GM18873 (cell line): ENCODE measurements around the gene STAP2.
"Not testable (repeated sequence)": the region's sequence is repeated elsewhere in the genome, so short reads cannot be mapped to it uniquely, and the experiment has no call there.

Experiments
- ATAC-seq: cut with Tn5 transposase; IDR thresholded peaks from one replicate; pipeline ENCODE4 v1.9.1; 2021; ENCODE audit warnings: mild to moderate bottlenecking, moderate library complexity, moderate number of reproducible peaks; ENCODE audit not compliant: unreplicated experiment, low FRiP score

Gene STAP2

DNA sequence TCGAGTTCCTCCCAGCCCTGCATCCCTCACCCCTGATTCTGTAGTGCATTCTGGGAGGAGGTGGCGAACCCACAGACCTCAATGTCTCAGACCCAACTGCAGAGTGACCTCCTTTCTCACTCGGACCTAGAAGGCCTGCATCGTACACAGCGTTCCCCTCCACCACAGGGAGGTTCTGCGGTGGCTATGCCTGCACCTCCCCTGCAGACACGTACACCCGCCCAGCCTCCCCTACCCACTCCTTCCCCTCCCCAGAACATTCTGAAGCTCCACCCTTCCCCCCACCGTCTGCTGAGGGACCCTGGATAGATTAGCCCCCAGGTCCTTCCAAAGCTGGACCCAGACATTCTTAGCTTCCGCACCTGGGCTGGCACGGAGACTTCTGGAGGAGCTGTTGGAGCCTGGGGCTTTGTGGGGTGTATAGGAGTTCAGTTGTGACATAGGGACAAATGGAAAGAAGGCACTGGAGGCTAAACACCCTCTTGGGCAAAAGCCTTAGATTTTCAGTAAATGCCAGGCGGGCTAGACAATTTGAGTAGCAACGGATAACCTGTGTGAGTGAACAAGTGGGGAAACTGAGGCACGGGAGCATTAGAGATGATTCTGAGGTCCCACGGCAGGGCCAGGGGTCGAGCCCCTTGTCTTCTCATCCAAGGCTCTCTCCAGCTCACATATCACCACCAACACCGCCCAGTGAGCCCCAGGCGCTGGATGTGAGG is 34.6 kb downstream of the STAP2 start:
- ATAC-seq, result no peak

DNA sequence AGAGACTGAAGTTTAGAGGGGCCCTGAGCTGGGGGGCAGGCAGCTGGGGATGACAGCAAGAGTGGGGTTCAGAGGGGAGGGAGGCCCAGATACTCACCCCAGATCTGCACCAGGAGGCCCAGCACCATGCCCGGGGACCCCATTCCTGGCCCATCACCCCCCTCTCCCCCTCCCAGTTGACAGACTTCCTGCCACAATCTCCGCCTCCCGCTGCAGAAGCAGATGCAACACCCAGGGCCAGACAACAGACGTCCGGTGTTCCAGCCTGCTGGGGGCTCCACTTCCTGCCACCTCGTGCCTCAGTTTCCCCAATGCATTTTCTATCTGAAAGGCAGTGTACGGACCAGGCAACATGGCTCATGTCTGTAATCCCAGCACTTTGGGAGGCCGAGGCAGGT is 36.4 kb downstream of the STAP2 start, which contains the start of gene TMIGD2:
Gene TMIGD2 (minus strand): TSS at position 147 of the 398 bp plus-strand sequence. CDS start 4 bp downstream, at position 143.
- ATAC-seq, result no peak

DNA sequence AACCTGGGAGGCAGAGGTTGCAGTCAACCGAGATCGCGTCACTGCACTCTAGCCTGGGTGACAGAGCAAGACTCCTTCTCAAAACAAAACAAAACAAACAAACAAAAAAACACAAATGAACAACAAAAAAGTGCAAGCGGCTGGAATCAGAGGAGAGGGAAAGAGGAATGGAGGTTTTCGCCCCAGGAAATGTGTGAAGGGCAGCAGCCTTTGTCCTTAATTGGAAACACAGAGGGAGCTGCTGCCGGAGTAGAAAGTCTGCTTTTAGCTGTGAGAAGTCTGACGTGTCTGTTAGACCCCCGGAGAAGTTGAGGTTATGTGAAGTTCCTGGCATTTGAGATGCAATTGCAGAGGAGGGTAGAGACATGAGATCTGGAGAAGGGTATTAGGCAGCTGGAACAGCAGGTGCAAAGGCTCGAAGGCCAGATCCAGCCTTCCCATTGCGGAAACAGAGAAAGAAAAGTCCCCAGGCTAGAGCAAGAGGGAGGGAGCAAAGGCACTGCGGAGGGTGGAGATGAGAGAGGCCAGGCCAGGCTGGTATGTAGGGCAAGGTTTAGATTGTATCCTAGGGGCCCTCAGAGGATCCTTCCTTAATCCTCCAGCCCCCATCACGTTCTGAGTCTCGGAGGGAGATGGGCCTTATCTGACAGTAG is 36.9 kb downstream of the STAP2 start:
- no peak for ATAC-seq

DNA sequence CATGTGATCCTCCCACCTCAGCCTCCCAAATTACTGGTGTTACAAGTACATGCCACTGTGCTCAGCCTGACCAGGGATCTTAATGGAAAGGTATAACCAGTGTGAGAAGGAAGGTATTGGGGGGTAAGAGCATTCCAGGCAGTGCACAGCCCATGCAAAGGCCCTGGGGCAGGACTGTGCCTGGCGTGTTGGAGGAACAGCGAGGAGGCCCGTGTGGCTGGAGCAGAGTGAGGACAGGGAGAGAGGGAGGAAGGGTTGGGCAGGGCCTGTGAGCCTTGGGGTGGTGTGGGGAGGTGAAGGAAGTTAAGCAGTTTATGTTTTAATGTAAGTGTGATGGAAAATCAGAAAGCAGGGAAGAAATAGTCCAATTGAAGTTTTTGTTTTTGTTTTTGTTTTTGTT is 38.0 kb downstream of the STAP2 start:
- no peak for ATAC-seq

DNA sequence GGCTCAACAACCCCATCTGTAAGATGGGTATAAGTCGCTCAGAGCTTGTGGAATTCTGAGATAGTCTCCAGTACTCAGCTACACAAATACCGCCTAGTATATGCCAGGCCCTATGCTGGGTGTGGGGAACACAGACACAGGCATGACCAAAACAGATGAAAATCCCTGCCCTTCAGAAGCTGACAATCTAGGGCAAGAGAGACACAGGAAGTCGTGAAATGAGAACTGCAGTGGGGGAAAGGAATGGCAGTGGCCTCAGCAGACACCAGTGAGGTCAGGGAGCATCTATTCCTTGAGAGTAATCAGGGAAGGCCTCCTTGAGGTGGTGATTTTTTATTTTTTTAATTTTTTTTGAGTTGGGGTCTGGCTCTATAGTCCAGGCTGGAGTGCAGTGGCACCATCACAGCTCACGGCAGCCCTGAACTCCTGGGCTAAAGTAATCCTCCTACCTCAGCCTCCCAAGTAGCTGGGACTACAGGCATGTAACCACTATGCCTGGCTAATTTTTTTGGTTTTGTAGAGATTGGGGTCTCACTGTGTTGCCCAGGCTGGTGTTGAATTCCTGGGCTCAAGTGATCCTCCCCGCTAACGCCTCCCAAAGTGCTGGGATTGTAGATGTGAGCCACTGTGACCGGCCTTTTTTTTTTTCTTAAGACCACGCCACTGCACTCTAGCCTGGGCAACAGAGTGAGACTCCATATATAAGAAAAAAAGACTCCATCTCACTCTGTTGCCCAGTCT is 39.6 kb downstream of the STAP2 start:
- ATAC-seq, result no peak

DNA sequence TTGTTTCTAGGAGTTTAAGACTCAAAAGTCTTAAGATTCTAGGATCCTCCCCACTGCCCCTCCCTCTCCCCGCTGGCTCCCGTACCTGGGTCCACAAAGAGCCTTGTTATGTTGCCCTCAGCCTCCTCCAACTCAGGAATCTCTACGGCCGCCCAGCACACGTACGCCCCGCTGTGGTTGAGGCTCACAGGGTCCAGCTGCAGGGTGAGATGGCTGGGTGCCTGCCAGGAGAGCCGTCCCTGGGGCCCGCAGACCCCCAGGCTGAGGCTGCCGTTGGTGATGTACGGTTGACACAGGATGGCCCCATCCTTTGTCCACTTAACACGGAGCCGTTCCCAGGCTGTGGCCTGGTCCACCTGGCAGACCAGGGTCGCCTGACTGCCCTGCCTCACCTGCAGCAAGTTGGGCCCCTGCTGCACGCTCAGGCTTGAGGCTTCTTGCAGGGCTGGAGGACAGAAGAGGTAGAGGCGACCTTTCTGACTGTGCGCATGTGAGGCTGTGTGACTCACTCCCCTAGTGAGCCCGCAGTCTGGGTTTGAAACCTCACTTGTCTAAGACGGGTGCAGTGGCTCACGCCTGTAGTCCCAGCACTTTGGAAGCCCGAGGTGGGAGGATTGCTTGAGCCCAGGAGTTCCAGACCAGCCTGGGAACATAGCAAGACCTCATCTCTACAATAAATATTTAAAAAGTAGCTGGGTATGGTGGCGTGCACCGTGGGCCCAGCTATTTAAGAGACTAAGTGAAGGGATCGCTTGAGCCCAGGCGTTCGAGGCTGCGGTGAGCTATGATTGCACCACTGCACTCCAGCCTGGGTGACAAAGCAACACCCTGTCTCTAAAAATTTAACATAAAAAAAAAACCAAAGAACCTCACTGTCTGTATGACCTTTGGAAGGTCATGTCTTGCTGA is 40.5 kb downstream of the STAP2 start:
- ATAC-seq, result no peak

DNA sequence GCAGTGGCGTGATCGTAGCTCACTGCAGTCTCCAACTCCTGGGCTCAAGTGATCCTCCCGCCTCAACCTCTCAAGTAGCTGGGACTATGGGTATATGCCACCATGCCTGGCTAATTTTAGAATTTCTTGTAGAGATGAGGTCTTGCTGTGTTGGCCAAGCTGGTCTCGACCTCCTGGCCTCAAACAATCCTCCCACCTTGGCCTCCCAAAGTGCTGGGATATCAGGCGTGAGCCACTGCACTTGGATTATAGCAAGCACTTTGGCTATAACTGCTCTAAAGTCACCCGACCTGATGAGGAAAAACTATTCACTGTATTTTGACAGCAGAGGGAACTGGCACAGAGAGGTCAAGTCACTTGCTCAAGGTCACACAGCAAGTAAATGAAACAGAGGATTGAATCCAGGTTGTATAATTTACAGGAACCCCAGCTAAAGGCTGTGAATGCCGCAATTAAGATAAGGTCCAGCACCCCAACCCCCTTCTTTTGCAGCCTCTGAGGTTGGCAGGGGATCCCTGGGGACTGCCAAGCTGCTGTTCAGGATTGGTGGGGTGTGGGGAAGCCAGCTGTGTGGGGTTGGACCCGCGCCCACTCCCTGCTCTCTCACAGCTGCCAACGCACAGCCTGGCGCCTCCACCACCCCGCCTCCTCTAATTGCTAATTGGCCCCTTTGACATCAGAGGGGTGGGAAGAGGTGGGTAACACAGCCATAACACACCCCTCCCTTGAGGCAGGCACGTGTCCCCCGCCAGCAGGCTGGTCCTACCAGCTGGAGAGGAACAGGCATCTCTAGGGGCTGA is 42.5 kb downstream of the STAP2 start:
- ATAC-seq, result no peak

DNA sequence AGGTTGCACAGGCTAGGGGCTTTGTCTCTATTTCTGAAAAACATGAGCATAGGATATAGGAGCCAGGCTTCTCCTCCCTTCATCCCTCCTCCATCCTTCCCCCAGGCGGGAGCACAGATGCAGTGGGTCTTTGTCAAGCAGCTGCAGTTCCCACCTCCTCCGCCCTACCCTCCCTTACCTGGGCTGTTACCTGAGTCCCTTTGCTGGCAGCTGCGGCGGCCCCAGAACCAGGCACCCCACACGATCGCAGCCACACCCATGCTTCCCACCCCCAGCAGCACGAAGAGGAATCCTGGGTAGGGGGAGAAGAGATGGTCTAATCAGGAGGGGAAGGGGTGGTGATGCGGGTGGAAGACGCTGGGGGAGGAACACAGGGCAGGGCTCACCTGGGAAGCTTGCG is 44.2 kb downstream of the STAP2 start:
- ATAC-seq, result no peak

DNA sequence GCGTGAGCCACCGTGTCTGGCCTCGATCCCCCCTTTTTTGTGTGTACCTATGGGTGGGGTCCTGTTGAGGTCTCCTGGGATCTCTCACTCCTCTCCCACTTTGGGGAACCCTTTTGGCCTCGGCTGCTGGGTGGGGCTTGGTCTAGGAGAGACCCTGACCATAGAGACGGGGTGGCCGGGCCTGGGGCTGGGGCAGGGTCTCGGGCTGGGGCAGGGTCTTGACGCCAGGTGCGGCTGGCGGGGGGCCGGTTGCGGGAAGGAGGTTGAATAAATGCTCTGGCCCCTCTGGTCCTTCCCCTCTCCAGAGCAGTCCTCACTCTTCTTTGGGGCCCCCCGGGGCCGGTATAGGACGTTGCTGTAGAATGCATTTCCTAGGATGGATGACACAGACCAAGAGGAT is 46.1 kb downstream of the STAP2 start:
- no peak for ATAC-seq

DNA sequence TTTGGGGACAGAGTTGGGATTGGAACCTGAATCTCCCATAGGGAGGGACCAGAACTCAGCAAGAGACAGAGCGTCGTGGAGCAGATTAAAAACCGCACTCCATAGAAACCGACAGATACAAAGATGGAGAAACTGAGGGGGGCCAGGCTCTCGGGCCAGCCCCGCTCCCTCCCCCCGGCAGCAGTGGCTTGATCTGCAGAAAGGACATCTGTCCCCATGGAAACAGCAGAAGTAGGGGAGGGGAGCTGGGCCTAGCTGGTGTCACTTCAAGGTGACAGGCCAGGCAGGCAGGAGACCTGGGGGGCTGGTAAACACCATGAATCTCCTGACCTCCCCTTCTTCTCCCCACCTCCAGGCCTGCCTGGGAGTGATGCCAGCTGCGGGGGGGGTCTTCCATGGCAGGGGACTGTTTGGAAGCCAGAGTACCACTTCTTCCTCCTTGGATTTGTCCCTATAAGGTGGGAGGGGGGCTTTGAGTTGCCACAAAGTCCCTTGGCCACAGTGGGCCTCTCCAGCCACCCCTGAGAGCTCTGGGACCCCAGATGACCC is 47.4 kb downstream of the STAP2 start:
- no peak for ATAC-seq

DNA sequence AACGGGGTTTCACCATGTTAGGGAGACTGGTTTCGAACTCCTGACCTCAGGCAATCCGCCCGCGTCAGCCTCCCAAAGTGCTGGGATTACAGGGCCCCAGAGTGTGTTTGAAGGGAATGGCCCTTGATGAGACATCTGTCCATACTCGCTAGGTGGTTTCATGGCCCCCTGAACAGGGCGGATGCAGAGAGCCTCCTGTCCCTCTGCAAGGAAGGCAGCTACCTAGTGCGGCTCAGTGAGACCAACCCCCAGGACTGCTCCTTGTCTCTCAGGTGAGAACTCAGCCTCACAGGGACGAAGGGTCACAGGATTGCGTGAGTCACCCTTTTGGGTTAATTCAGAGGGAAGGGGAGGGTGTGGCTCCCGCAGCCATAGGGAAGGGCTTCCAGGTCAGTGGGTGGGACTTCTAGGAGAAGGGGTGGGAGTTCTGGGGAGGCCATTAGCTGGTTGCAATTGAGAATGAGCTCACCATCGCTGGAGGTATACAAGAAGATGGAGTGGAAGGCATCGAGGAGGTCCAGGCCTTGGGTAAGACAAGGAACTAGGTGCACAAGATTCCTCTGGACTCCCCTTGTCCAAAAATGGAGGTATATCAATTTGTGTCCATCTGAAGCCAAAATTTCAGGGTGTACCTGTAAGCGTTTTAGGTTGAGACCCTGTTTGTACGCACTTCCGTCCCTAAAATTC is 50.4 kb downstream of the STAP2 start:
- no peak for ATAC-seq

DNA sequence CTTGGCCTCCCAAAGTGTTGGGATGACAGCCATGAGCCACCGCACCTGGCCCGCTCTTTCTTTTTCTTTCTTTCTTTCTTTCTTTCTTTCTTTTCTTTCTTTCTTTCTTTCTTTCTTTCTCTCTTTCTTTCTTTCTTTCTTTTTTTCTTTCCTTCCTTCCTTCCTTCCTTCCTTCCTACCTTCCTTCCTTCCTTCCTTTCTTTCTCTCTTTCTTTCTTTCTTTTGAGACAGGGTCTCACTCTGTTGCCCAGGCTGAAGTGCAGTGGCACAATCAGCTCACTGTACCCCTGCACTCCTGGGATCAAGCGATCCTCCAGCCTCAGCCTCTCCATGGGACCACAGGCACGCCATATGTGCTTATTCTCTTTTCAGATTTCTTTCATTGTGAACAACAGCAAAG is 52.5 kb downstream of the STAP2 start:
- not testable (repeated sequence) for ATAC-seq

DNA sequence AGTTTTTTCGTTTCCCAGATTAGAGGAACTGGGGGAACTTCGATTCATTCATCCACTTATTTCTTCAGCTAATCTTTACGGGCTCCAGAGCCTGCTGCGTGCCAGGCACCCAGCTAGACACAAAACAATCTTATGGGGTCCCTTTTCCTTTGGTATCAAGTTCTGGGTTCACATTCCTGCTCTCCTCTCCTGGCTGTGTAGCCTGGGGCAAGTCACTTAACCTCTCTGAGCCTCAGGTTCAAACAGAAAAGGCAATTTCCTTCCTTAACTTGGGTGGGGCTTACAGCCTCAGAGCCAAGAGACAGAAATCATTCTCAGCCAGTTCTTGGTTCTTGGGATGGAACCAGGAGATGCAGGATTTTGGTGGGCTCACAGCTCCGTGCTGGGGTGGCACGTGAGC is 53.7 kb downstream of the STAP2 start:
- ATAC-seq, result no peak

DNA sequence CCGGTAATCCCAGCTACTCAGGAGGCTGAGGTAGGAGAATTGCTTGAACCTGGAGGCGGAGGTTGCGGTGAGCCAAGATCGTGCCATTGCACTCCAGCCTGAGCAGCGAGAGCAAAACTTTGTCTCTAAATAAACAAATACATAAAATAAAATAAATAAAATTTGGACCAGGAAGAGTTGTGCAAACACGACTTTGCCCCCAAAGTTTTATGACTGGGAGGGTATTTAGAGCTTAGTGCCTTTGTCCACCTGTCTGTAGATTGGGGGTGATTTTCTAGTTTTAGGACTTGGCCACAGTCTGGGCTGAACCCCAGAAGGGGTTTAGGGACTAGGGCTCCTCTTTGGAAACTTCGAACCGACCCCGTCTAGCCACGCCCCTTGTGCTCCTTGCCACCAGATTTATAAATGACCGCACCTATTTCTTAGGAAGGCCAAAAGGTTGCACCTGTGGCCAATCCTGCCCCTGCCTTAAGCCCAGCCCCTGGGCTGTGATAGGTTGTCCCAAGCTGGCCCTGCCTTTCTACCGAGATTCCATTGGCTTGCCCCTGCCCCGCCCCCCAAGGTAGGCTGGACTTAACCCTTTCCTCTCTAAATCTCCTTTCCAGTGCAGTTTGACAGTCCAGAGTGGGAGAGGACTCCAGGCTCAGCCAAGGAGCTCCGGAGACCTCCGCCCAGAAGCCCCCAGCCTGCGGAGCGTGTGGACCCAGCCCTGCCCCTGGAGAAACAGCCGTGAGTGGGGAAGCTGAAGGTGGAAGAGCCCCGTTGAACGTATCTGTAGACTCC is 54.3 kb downstream of the STAP2 start:
- no peak for ATAC-seq

DNA sequence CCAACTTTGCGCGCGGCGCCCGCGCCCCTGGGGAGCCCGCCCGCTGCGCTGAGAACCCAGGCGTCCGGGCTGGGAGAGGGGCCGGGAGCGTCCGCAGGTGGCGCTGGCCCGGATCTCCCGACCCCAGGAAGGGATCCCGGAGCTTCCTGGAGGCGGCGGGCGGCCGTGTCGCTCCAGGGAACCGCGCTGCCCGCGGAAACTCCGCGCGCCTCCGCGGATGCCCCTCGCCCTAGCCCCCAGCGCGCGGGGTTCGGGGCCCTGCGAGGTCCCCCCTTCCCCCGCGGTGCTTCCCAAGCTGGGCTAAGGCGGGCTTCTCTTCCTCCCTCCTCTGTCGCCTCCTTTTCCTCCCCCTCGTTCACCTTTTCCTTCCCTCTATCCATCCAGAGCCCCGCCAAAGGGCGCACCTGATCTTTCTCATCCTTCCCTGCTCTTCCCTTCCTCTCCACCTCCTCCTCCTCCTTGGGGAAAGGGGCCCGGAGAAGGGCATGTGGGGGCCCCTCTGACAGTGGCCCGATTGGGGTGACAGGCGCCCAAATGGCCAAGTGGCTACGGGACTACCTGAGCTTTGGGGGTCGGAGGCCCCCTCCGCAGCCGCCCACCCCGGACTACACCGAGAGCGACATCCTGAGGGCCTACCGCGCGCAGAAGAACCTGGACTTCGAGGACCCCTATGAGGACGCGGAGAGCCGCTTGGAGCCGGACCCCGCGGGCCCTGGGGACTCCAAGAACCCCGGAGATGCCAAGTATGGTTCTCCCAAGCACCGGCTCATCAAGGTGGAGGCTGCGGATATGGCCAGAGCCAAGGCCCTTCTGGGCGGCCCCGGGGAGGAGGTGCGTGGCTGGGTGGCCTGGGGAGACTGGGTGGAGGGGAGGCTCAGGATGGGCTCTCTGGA is 58.9 kb downstream of the STAP2 start:
- ATAC-seq, result no peak

DNA sequence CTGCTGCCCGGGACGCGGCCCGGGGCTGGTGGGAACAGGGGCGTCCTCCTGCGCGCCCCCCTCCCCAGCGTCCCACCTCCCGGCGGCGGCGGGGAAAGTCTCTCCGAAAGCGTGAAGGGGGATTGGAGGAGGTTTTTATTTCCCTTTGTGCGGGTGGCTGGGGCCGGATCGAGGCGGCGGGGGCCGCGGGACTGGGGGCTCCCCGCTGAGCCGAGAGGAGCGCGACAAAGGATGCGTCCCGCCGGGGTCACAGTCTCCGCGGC is 59.4 kb downstream of the STAP2 start:
- no peak for ATAC-seq
